GM21717 (cell line): ENCODE measurements around the gene TFPT.

ENCODE experiments used
- ATAC-seq: cut with Tn5 transposase; IDR thresholded peaks from one replicate; pipeline ENCODE4 v1.9.1; 2021; ENCODE audit warnings: mild to moderate bottlenecking, moderate library complexity; ENCODE audit not compliant: unreplicated experiment

Gene TFPT

DNA sequence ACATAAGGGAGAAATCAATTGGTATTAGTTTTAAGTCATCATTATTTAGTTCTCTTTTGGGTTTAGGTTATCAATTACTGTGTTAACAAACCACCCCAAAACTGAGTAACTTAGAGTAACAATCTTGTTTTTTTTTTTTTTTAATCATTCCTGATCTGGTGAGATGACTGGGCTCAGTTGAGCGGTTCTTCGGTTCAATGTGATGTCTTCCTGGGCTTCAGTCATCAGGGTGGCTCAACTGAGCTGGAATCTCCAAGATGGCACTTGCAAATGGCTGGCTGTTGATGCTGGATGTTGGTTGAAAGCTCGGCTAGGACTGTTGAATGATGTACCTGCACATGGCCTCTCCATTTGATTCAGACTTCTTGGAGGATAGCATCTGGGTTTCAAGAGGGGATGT lies 31.0 kb downstream of the TFPT start:
- ATAC-seq, result no peak

DNA sequence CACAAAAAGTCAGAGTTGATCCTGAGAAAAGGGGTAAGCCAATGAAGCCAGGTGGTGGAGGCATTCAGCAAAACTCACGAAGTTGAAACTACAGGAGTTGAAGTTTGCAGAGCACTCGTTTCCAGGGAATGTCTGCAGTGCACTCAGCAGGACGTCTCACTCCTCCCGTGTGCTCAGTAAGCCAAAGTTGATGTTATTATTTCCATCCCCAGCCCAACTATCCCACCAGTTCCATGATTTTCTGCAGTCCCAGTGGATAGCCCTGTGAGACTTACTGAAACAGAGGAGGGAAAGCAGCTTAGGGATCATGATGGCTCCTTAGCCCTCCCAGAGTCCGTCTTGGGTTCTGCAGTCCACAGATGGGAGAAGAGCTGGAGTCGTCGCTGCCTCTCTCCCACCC lies 34.4 kb downstream of the TFPT start, which contains the start of gene TARM1:
TSS of gene TARM1 (minus strand) at position 334 of the 400 bp plus-strand sequence. CDS start at position 309, 25 bp downstream.
- ATAC-seq, result no peak

DNA sequence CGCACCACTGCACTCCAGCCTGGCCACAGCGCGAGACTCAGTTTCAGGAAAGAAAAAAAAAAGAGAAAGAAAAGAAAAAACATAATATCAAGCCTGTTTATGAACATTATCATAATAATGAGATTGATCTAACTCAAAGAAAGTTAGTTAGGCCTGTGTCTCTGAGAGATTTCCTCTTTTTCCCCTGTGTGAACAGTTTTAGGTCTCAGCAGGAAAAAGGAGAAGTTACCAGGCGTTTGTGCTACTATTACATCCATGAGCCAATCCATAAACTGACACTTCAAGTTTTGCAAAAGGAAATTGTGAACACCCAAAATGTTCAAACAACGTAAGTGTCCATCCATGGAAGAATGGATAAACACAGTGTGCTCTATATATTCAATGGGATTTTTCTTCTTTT lies 38.1 kb downstream of the TFPT start:
- no peak for ATAC-seq

DNA sequence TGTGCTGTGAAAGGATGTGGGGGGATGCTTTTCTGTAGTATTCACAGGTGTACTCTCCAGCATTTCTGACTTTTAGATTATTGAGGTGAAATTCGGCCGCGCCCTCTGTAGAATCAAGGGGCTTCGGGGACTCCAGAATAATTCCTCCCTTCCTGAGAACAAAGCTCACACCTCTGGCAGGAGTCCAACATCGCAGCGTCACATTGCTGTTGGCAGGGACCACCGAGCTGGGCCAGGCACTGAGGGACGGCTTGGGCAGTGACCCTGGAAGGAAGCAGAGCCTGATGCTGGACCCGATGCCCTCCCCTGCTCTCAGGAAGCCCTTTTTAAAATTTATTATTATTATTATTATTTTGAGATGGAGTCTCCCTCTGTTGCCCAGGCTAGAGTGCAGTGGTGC lies 40.6 kb downstream of the TFPT start:
- ATAC-seq, result no peak

DNA sequence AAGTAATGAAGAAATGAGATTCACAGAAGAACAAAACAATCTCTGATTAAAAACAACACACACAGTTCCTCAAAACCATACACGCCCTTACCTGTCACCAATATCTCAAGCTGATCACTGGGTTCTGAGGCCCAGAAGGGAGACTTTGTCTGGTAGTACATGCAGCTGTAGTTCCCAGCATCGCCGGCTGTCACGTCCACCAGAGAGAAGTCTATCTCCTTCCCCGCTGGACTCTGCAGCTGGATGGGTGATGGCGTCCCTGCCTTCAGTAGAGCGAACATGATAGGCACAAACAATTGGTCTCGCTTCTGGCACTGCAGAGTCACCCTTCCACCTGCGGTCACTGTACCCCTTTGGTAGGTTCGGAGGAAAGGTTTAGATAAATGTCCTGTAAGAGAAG lies 41.6 kb downstream of the TFPT start:
- ATAC-seq, result no peak

DNA sequence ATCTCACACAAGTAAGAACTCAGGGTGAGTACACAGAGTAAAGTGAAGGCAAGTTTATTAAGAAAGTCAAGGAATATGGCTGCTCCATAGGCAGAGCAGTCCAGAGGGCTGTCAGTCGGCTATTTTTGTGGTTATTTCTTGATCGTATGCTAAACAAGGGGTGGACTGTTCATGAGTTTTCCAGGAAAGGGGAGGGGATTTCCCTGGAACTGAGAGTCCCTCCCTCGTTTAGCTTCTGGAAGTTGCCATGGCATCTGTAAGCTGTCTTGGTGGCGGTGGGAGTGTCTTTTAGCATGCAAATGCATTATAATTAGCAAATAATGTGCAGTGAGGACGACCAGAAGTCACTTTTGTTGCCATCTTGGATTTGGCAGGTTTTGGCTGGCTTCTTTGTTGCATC lies 46.0 kb downstream of the TFPT start:
- no peak for ATAC-seq

DNA sequence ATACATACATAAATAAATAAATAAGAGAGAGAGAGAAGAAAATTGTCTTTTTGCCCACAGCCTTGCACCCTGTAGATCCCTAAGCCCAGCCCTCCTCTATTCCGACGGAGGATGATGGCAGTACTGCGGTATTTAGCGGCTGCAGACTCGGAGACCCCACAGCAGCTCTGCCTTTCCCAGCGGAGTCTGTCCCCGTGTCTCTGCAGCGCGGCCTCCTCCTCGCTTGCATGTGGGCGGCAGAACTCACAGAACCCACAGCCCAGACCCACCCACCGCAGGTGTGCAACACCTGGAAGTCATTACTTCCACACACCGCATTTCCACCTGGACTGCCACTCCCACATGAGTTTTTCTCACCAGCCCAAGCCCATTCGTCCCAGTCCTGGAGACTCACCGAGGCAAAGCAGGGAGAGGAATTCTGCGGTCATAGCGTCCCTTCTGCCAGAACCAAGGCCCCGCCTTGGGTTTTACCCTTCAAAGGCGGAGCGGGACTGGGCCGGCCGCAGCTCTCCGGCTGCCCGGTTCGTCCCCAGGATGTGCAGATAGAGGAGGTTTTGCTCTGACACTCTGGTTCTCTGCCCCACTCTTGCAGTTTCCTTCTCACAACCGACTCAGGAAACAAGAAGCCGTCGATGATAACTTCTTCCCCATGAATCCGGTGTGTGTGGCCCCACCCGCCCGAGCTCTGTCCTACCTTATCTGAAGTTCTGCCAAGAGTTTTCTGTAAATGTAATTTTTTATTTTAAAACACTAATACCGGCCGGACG lies 51.9 kb downstream of the TFPT start, which contains the start of gene VSTM1:
TSS of gene VSTM1 (minus strand) at position 548 of the 767 bp plus-strand sequence. CDS start at position 428, 120 bp downstream.
- ATAC-seq, result no peak

DNA sequence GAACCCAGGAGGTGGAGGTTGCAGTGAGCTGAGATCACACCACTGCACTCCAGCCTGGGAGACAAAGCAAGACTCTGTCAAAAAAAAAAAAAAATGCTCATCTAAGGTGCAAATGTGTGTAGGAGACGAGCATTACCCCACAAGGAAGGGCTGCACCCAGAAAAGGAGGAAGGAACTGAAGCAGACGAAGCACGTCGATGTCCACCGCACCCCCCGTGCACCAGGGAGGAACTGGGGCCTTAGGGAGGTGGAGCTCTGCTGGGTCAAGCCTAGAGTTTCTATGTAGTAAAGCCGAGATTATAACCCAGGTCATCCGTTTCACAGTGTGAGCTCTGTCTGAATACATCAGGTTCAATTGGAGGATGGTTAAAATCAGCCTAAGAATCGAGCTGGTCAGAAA lies 52.8 kb downstream of the TFPT start:
- ATAC-seq, result no peak
